A549 (cell line): Measurements from ENCODE around the gene CCDC85C. TPM values are rescaled to one million over a fixed set of nuclear protein-coding genes. Genes with fewer than 3 reads are reported as not detected.

Experiments
- ATAC-seq, 2 experiments: fragments of 200-7000 bp in 1 of 2; fragments of >200 bp in 1 of 2; cut with Nextera tagmentation in 1 of 2; cut with Tn5 transposase in 1 of 2; 3 replicates each; pipeline versions ENCODE4 v1.8.0 to v1.9.1; 2018 to 2020; ENCODE audit warnings: mild to moderate bottlenecking in 1 of 2, moderate library complexity in 1 of 2
- CTCF ChIA-PET: fragments of 300-600 bp; sonication (Branson Sonifier 250); formaldehyde crosslinking; extraction: SDS; loops from one replicate; lab custom pipeline; 2021; ENCODE audit warnings: antibody characterized with exemption, inconsistent platforms; lab: Yijun Ruan, JAX
- POLR2A ChIA-PET: fragments of 350-600 bp; formaldehyde crosslinking; extraction: SDS; loops from one replicate; lab custom pipeline; 2021; ENCODE audit warnings: antibody characterized with exemption, inconsistent platforms; lab: Yijun Ruan, JAX
- DNase-seq, 2 experiments: peaks; one replicate each; pipeline versions ENCODE4 v3.0.0 to v3.0.0-alpha.2; 2011 to 2016; ENCODE audit warnings: low read depth in 1 of 2, low spot score in 1 of 2
- FAIRE-seq: peaks from 2 replicates; lab custom pipeline; 2011; peaks lifted over from hg19 to GRCh38; lab: Jason Lieb, UNC
- H3K27ac ChIP-seq, 2 experiments: fragments of >200 bp; sonication (Bioruptor Twin); formaldehyde crosslinking; 3 replicates each; pipeline ENCODE4 v1.5.1; 2016 to 2017
- H3K4me1 ChIP-seq: fragments of >200 bp; sonication (Bioruptor Twin); formaldehyde crosslinking; 3 replicates; pipeline ENCODE4 v1.6.1; 2016
- H3K4me2 ChIP-seq: fragments of >200 bp; sonication (Bioruptor Twin); formaldehyde crosslinking; 3 replicates; pipeline ENCODE4 v1.6.1; 2016
- H3K4me3 ChIP-seq: fragments of >200 bp; sonication (Bioruptor Twin); formaldehyde crosslinking; 3 replicates; pipeline ENCODE4 v1.5.1; 2016
- H3K9me3 ChIP-seq: fragments of >200 bp; sonication (Bioruptor Twin); formaldehyde crosslinking; 3 replicates; pipeline ENCODE4 v1.6.1; 2016
- BHLHE40 ChIP-seq: IDR thresholded peaks from 2 replicates; pipeline ENCODE4 v1.6.1; 2012; ENCODE audit warnings: low read depth, low read length, inconsistent platforms
- CBX2 ChIP-seq: fragments of 200-600 bp; sonication (generic); IDR thresholded peaks from 2 replicates; pipeline ENCODE4 v1.6.1; 2016; ENCODE audit warnings: low read depth, mild to moderate bottlenecking, borderline replicate concordance
- CHD2 ChIP-seq: fragments of 150-350 bp; IDR thresholded peaks from 2 replicates; pipeline ENCODE4 v1.6.1; 2014; ENCODE audit warnings: low read length; ENCODE audit not compliant: partially characterized antibody
- FOSB ChIP-seq: fragments of 250-450 bp; sonication (Bioruptor Pico); IDR thresholded peaks from 2 replicates; pipeline ENCODE4 v1.5.0; 2020; ENCODE audit warnings: mild to moderate bottlenecking, moderate library complexity
- FOSL2 ChIP-seq, 2 experiments: fragments of 450-650 bp in 1 of 2; fragments of >200 bp in 1 of 2; sonication (Bioruptor Twin) in 1 of 2; formaldehyde crosslinking; IDR thresholded peaks; 2 replicates each; pipeline versions ENCODE4 v1.5.0 to v1.6.1; 2016 to 2020; ENCODE audit warnings: mild to moderate bottlenecking in 1 of 2, moderate library complexity in 1 of 2
- GATA3 ChIP-seq: IDR thresholded peaks from 2 replicates; pipeline ENCODE4 v1.6.1; 2012; ENCODE audit warnings: borderline replicate concordance
- HOXB13 ChIP-seq: fragments of 250-450 bp; sonication (Bioruptor Pico); IDR thresholded peaks from 2 replicates; pipeline ENCODE4 v1.5.0; 2020; ENCODE audit warnings: low read depth, mild to moderate bottlenecking, moderate library complexity
- HOXB5 ChIP-seq: fragments of 250-450 bp; sonication (Bioruptor Pico); IDR thresholded peaks from 2 replicates; pipeline ENCODE4 v1.5.0; 2020; ENCODE audit warnings: mild to moderate bottlenecking, moderate library complexity
- JUNB ChIP-seq: fragments of >200 bp; sonication (Bioruptor Twin); formaldehyde crosslinking; IDR thresholded peaks from 2 replicates; pipeline ENCODE4 v1.6.1; 2016
- KDM1A ChIP-seq: fragments of 200-600 bp; sonication (generic); IDR thresholded peaks from 2 replicates; pipeline ENCODE4 v1.6.1; 2016; ENCODE audit warnings: low read depth, mild to moderate bottlenecking
- MAFK ChIP-seq: fragments of 450-650 bp; IDR thresholded peaks from 2 replicates; pipeline ENCODE4 v1.6.1; 2014; ENCODE audit not compliant: partially characterized antibody
- MAZ ChIP-seq: fragments of 150-350 bp; IDR thresholded peaks from 2 replicates; pipeline ENCODE4 v1.6.1; 2014; ENCODE audit warnings: antibody characterized with exemption, low read depth, low read length, borderline replicate concordance
- NR3C1 ChIP-seq: fragments of >200 bp; sonication (Bioruptor Twin); formaldehyde crosslinking; IDR thresholded peaks from 3 replicates; pipeline ENCODE4 v1.6.1; 2017
- POLR2AphosphoS2 ChIP-seq: conservative IDR thresholded peaks from 2 replicates; pipeline ENCODE4 v1.6.1; 2012; ENCODE audit warnings: low read length, improper control_type of control experiment, inconsistent platforms
- RAD21 ChIP-seq, 2 experiments: fragments of >200 bp in 1 of 2; sonication (Bioruptor Twin) in 1 of 2; formaldehyde crosslinking in 1 of 2; IDR thresholded peaks in 1 of 2; conservative IDR thresholded peaks in 1 of 2; 2 replicates in 1 of 2; 3 replicates in 1 of 2; pipeline ENCODE4 v1.6.1; 2012 to 2018; ENCODE audit warnings: inconsistent platforms in 1 of 2
- RARB ChIP-seq: fragments of 250-450 bp; sonication (Bioruptor Pico); IDR thresholded peaks from 2 replicates; pipeline ENCODE4 v1.8.0; 2021; ENCODE audit warnings: mild to moderate bottlenecking, moderate library complexity
- RCOR1 ChIP-seq: fragments of 150-350 bp; IDR thresholded peaks from 2 replicates; pipeline ENCODE4 v1.6.1; 2014; ENCODE audit warnings: antibody characterized with exemption, low read length, low read depth
- RFX5 ChIP-seq: fragments of 450-650 bp; IDR thresholded peaks from 2 replicates; pipeline ENCODE4 v1.7.1; 2014; ENCODE audit warnings: antibody characterized with exemption, mild to moderate bottlenecking, moderate library complexity
- RNF2 ChIP-seq: fragments of 200-600 bp; sonication (generic); IDR thresholded peaks from 2 replicates; pipeline ENCODE4 v1.6.1; 2016; ENCODE audit warnings: low read depth, mild to moderate bottlenecking, antibody characterized with exemption, moderate library complexity, borderline replicate concordance
- SMC3 ChIP-seq: fragments of >200 bp; sonication (Bioruptor Twin); formaldehyde crosslinking; IDR thresholded peaks from 3 replicates; pipeline ENCODE4 v1.6.1; 2018; ENCODE audit warnings: inconsistent platforms
- TFCP2L1 ChIP-seq: fragments of 250-450 bp; sonication (Bioruptor Pico); IDR thresholded peaks from 2 replicates; pipeline ENCODE4 v1.5.0; 2021; ENCODE audit warnings: mild to moderate bottlenecking
- ZC3H11A ChIP-seq: fragments of 450-650 bp; IDR thresholded peaks from 2 replicates; pipeline ENCODE4 v1.6.1; 2014; ENCODE audit warnings: antibody characterized with exemption, mild to moderate bottlenecking
- ZNF302 ChIP-seq: fragments of 250-450 bp; sonication (Bioruptor Pico); IDR thresholded peaks from 2 replicates; pipeline ENCODE4 v1.9.0; 2021; ENCODE audit warnings: inconsistent platforms, mild to moderate bottlenecking, moderate library complexity
- WGBS: methylation state at CpG from one replicate; pipeline ENCODE4 v1.1.6; 2017; ENCODE audit errors: missing lambda C conversion rate; 5-methylcytosine and 5-hydroxymethylcytosine counted together
- polyA plus RNA-seq, 4 experiments: library from polyadenylated mRNA; depleted of rRNA in 3 of 4; stranded (reverse); fragments of >200 nt; fragmentation: RNase III in 1 of 4; extraction: RNeasy Plus Mini Kit Qiagen cat#74134 plus additional on column Dnase treatment in 1 of 4; gene quantifications; 2 replicates in 3 of 4; 3 replicates in 1 of 4; pipeline ENCODE4 v1.2.3, GENCODE V29; 2011 to 2017
- TF ChIP-seq, protein P1 (sequence below): fragments of 250-450 bp; sonication (Bioruptor Pico); IDR thresholded peaks from 2 replicates; pipeline ENCODE4 v1.5.0; 2021; ENCODE audit warnings: mild to moderate bottlenecking, moderate library complexity, borderline replicate concordance
- TF ChIP-seq, protein P2 (sequence below): fragments of 150-350 bp; IDR thresholded peaks from 2 replicates; pipeline ENCODE4 v1.6.1; 2014; ENCODE audit warnings: low read depth, mild to moderate bottlenecking, low read length
- TF ChIP-seq, protein P3 (sequence below): fragments of 450-650 bp; IDR thresholded peaks from 2 replicates; pipeline ENCODE4 v1.6.1; 2014; ENCODE audit warnings: antibody characterized with exemption
- TF ChIP-seq, protein P4 (sequence below): IDR thresholded peaks from 2 replicates; pipeline ENCODE4 v1.6.1; 2012; ENCODE audit warnings: low read depth, borderline replicate concordance
- TF ChIP-seq, protein P5 (sequence below): fragments of >200 bp; sonication (Bioruptor Twin); formaldehyde crosslinking; IDR thresholded peaks from 3 replicates; pipeline ENCODE4 v1.6.1; 2016

Gene CCDC85C
- polyA plus RNA-seq, 2 of the 4 experiments (the other 2 are of a cell fraction): 11.4 to 31.4 TPM

DNA sequence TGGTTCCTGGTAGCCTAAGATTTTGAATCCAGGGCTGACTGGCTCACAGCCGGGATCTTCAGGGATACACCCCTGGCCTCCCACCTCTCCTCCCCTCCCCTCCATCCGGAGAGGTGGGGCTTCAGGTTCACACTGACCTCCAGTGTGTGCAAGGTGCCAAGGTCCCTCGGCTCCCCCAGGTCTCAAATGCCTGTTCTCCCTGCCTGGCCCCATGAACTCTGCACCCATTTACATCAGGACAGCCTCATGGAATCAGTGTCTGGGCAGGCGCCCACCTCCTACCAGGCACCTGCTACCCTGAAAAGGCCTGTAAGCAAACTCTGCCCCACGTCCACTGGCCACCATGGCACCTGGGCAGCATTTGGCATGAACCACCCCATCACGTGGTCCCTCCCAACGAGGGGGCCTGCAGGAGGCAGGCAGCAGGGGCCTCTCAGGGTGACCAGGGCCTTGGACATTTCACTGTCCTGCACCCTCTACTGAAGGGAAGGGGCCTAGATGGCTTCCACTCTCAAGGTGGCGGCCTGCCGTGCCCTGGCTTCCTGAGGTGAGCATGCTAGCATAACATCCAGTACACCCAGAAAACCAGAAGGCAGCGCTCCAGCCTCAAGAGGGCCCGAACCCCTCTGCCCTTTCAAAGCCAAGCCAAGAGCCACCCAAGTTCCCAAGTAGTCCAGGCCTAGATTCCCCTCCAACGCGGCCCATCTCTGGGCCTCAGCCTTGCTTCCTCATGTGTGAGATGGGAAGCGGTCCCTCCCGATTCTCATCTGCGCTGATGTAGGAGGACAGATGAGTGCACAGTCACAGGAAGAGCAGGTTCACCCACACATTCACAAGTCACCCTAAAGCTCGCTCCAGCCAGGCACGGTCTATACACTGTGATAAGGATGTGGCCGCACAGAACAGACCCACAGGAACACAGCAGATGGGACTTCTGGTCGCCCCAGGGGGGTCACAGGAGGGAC, 37.3 kb downstream of the CCDC85C start:
- 91% methylated on average over 19 of the region's 20 CpGs for WGBS
- FAIRE-seq (no peak), ATAC-seq (no peak), DNase-seq (no peak)
- Histone ChIP-seq H3K27ac (peak overlapping the region; percentile 5 to 92; a peak in 4 of 6 replicates), H3K4me2 (peak overlapping the region; percentile 54; the same call in 2 of the 3 replicates), H3K9me3 (no peaks in the 10 kb centered on the region), H3K4me1 (peaks cover 94% of the 10 kb centered on the region), H3K4me3 (no peak overlapping the region)
- ChIA-PET CTCF (interaction anchor here (1.0 to 5.8 kb wide), 6 partner anchors 9 to 49 kb away, joined by 3 to 96 read pairs (median 4); partner anchors contain the start of gene CCDC85C), POLR2A (no interaction called here)
- no peak for TF ChIP-seq RNF2
- TF ChIP-seq CHD2: no peak
- TF ChIP-seq NR3C1: no peak
- no peak for TF ChIP-seq GATA3
- TF ChIP-seq HOXB5 (CRISPR knock-in tag): no peak
- no peak for TF ChIP-seq MAFK
- no peak for TF ChIP-seq BHLHE40
- no peak for TF ChIP-seq HOXB13 (CRISPR knock-in tag)
- TF ChIP-seq, protein P1, sequence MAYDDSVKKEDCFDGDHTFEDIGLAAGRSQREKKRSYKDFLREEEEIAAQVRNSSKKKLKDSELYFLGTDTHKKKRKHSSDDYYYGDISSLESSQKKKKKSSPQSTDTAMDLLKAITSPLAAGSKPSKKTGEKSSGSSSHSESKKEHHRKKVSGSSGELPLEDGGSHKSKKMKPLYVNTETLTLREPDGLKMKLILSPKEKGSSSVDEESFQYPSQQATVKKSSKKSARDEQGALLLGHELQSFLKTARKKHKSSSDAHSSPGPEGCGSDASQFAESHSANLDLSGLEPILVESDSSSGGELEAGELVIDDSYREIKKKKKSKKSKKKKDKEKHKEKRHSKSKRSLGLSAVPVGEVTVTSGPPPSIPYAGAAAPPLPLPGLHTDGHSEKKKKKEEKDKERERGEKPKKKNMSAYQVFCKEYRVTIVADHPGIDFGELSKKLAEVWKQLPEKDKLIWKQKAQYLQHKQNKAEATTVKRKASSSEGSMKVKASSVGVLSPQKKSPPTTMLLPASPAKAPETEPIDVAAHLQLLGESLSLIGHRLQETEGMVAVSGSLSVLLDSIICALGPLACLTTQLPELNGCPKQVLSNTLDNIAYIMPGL (CRISPR knock-in tag): no peak
- TF ChIP-seq, protein P2, sequence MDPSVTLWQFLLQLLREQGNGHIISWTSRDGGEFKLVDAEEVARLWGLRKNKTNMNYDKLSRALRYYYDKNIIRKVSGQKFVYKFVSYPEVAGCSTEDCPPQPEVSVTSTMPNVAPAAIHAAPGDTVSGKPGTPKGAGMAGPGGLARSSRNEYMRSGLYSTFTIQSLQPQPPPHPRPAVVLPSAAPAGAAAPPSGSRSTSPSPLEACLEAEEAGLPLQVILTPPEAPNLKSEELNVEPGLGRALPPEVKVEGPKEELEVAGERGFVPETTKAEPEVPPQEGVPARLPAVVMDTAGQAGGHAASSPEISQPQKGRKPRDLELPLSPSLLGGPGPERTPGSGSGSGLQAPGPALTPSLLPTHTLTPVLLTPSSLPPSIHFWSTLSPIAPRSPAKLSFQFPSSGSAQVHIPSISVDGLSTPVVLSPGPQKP: no peak
- TF ChIP-seq, protein P3, sequence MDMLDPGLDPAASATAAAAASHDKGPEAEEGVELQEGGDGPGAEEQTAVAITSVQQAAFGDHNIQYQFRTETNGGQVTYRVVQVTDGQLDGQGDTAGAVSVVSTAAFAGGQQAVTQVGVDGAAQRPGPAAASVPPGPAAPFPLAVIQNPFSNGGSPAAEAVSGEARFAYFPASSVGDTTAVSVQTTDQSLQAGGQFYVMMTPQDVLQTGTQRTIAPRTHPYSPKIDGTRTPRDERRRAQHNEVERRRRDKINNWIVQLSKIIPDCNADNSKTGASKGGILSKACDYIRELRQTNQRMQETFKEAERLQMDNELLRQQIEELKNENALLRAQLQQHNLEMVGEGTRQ: no peak
- no peak for TF ChIP-seq ZC3H11A
- no peak for TF ChIP-seq RFX5
- no peak for TF ChIP-seq SMC3
- no peak for TF ChIP-seq ZNF302 (CRISPR knock-in tag)
- TF ChIP-seq KDM1A: no peak
- TF ChIP-seq JUNB: no peak
- TF ChIP-seq POLR2AphosphoS2: no peak
- TF ChIP-seq MAZ: no peak

DNA sequence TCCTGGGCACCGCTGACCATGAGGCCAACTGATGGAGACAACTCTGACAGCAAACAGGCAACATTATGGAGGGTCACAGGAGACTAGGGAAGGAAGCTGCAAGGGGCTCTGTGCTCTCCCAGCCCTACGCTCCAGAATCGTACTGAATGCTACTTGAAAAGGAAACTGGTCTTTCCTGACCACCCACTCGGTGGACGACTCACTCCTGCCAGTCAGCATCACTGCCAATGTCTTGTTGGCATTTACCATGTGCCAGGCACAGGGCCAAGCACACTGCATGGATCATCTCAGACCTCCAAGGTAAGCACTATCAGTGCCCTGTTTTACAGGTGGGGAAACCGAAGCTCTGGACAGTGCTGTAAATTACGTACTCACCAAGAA, 38.0 kb downstream of the CCDC85C start:
- FAIRE-seq (no peak), ATAC-seq (no peak)
- CTCF ChIA-PET: interaction anchor here (1.1 to 5.8 kb wide), 2 partner anchors 10 to 39 kb away, joined by 4 to 96 read pairs; partner anchors contain the start of gene CCDC85C
- no peak overlapping the region for H3K4me3 ChIP-seq
- peaks cover 94% of the 10 kb centered on the region for H3K4me1 ChIP-seq
- H3K9me3 ChIP-seq: no peaks in the 10 kb centered on the region
- 56% methylated on average over 7 of the region's 7 CpGs for WGBS
- peak overlapping the region; percentile 62 to 92; a peak in 5 of 6 replicates for H3K27ac ChIP-seq
- peak overlapping the region; percentile 54 for H3K4me2 ChIP-seq
- TF ChIP-seq RNF2: no peak
- TF ChIP-seq, protein P4, sequence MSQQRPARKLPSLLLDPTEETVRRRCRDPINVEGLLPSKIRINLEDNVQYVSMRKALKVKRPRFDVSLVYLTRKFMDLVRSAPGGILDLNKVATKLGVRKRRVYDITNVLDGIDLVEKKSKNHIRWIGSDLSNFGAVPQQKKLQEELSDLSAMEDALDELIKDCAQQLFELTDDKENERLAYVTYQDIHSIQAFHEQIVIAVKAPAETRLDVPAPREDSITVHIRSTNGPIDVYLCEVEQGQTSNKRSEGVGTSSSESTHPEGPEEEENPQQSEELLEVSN: no peak
- no peak for TF ChIP-seq SMC3
- TF ChIP-seq CBX2: no peak
- TF ChIP-seq JUNB: no peak
- no peak for TF ChIP-seq RARB
- no peak for TF ChIP-seq RAD21 (conservative IDR thresholded peaks at IDR 0.05 in 1 of 2, IDR thresholded peaks at IDR 0.05 in 1 of 2)
- TF ChIP-seq TFCP2L1 (CRISPR knock-in tag): no peak
- TF ChIP-seq FOSB (CRISPR knock-in tag): no peak
- TF ChIP-seq POLR2AphosphoS2: no peak
- no peak for TF ChIP-seq HOXB5 (CRISPR knock-in tag)
- TF ChIP-seq CHD2: no peak
- TF ChIP-seq RCOR1: no peak
- no peak for TF ChIP-seq RFX5
- no peak for TF ChIP-seq ZNF302 (CRISPR knock-in tag)
- no peak for TF ChIP-seq FOSL2 (IDR thresholded peaks at IDR 0.05)
- no peak for TF ChIP-seq FOSL2 (CRISPR knock-in tag; IDR thresholded peaks at IDR 0.05)
- TF ChIP-seq, protein P5, sequence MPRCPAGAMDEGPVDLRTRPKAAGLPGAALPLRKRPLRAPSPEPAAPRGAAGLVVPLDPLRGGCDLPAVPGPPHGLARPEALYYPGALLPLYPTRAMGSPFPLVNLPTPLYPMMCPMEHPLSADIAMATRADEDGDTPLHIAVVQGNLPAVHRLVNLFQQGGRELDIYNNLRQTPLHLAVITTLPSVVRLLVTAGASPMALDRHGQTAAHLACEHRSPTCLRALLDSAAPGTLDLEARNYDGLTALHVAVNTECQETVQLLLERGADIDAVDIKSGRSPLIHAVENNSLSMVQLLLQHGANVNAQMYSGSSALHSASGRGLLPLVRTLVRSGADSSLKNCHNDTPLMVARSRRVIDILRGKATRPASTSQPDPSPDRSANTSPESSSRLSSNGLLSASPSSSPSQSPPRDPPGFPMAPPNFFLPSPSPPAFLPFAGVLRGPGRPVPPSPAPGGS: no peak
- TF ChIP-seq, all 56 proteins: peak for 0
- POLR2A ChIA-PET: no interaction called here
- no peak for DNase-seq
